22Rv1 (cell line): ENCODE measurements around the gene GPR156.
"Not testable (repeated sequence)": the region's sequence is repeated elsewhere in the genome, so short reads cannot be mapped to it uniquely, and the experiment has no call there.

Experiments
- H3K27ac ChIP-seq: fragments of 450-650 bp; 2 replicates; pipeline ENCODE4 v1.5.1; 2017
- CTCF ChIP-seq: fragments of 450-650 bp; IDR thresholded peaks from 2 replicates; pipeline ENCODE4 v1.5.1; 2017; ENCODE audit warnings: mild to moderate bottlenecking
- ZFX ChIP-seq: fragments of 450-650 bp; IDR thresholded peaks from 2 replicates; pipeline ENCODE4 v1.6.1; 2017; ENCODE audit warnings: antibody characterized with exemption, borderline replicate concordance

The GPR156 gene

GRCh38 chr3:120284747-120285507 lies at the start of gene GPR156:
GPR156 (minus strand) TSS chr3:120285222; CDS start chr3:120244098, 41,124 bp downstream.
- TF ChIP-seq ZFX (no peak), CTCF (peak; percentile 9; the same call in 1 of the 2 replicates)
- no peak within 1 kb of the TSS for H3K27ac ChIP-seq

- H3K27ac ChIP-seq = no peak overlapping the region
- TF ChIP-seq CTCF = no peak
Observed at GRCh38 chr3:120332646-120333045, 47.6 kb upstream of the GPR156 start.

- TF ChIP-seq ZFX (no peak), CTCF (no peak)
- no peak overlapping the region for H3K27ac ChIP-seq
Observed at GRCh38 chr3:120331076-120331475, 46.1 kb upstream of the GPR156 start.

- no peak for TF ChIP-seq CTCF
- TF ChIP-seq ZFX = no peak
- H3K27ac ChIP-seq = no peak overlapping the region
Observed at GRCh38 chr3:120326784-120327183, 41.8 kb upstream of the GPR156 start.

GRCh38 chr3:120324190-120324589 lies 39.2 kb upstream of the GPR156 start:
- H3K27ac ChIP-seq = no peak overlapping the region
- no peak for TF ChIP-seq CTCF
- no peak for TF ChIP-seq ZFX

GRCh38 chr3:120323761-120324160 lies 38.7 kb upstream of the GPR156 start:
- not testable (repeated sequence) for H3K27ac ChIP-seq

GRCh38 chr3:120311863-120312794 lies 27.1 kb upstream of the GPR156 start:
- TF ChIP-seq CTCF = no peak
- no peak for TF ChIP-seq ZFX
- H3K27ac ChIP-seq = no peak overlapping the region
